ENCODE results near the gene DIPK2A.

- TF ChIP-seq POLR2A (IDR thresholded peaks at IDR 0.05) (no peak), POLR2AphosphoS5 (IDR thresholded peaks at IDR 0.05) (no peak)
- TF ChIP-seq, protein P1, sequence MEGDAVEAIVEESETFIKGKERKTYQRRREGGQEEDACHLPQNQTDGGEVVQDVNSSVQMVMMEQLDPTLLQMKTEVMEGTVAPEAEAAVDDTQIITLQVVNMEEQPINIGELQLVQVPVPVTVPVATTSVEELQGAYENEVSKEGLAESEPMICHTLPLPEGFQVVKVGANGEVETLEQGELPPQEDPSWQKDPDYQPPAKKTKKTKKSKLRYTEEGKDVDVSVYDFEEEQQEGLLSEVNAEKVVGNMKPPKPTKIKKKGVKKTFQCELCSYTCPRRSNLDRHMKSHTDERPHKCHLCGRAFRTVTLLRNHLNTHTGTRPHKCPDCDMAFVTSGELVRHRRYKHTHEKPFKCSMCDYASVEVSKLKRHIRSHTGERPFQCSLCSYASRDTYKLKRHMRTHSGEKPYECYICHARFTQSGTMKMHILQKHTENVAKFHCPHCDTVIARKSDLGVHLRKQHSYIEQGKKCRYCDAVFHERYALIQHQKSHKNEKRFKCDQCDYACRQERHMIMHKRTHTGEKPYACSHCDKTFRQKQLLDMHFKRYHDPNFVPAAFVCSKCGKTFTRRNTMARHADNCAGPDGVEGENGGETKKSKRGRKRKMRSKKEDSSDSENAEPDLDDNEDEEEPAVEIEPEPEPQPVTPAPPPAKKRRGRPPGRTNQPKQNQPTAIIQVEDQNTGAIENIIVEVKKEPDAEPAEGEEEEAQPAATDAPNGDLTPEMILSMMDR (IDR thresholded peaks at IDR 0.05): no peak
Measured at GRCh38 chr3:143928541-143929255, 42.9 kb upstream of the DIPK2A start.
